GM12892 (cell line): ENCODE measurements around the gene DTNBP1.
"Not testable (repeated sequence)": the region's sequence is repeated elsewhere in the genome, so short reads cannot be mapped to it uniquely, and the experiment has no call there.

Experiments used
- DNase-seq: peaks from one replicate; pipeline ENCODE4 v3.0.0; 2011; ENCODE audit not compliant: insufficient read length
- FAIRE-seq: peaks from 2 replicates; lab custom pipeline; 2011; peaks lifted over from hg19 to GRCh38; lab: Jason Lieb, UNC
- POLR2A ChIP-seq: IDR thresholded peaks from 2 replicates; pipeline ENCODE4 v1.6.1; 2011; ENCODE audit warnings: low read depth, low read length, control low read depth
- POLR2AphosphoS5 ChIP-seq: IDR thresholded peaks from 2 replicates; pipeline ENCODE4 v1.6.1; 2011; ENCODE audit warnings: low read depth, low read length, control low read depth
- TAF1 ChIP-seq: IDR thresholded peaks from 2 replicates; pipeline ENCODE4 v1.6.1; 2011; ENCODE audit warnings: low read depth, mild to moderate bottlenecking, control low read depth, low read length, borderline replicate concordance

DTNBP1 gene

GRCh38 chr6:15682965-15683822 is 20.4 kb upstream of the DTNBP1 start:
- no peak for FAIRE-seq
- no peak for DNase-seq
- TF ChIP-seq POLR2AphosphoS5 (no peak), POLR2A (no peak), TAF1 (no peak)

DNA sequence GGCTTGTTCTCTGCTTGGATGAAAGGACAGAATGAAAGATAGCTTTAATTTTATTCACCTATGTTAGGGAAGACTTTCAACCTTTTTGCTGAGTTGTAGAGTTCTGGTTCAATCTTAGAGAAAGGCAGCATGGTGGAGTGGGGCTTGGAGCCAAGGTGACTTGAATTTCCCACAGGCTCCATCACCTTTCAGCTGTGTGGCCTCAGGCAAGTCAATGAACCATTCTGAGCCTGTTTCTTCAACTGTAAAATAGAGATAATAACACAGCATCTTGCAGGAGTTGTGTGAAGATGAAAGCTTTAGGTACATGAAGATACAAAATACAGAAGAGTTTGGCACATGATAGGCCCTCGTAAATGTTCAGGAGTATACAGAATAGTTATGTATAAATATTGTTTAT is 19.1 kb upstream of the DTNBP1 start:
- TF ChIP-seq TAF1 (no peak), POLR2A (no peak), POLR2AphosphoS5 (no peak)
- FAIRE-seq, result no peak

DNA sequence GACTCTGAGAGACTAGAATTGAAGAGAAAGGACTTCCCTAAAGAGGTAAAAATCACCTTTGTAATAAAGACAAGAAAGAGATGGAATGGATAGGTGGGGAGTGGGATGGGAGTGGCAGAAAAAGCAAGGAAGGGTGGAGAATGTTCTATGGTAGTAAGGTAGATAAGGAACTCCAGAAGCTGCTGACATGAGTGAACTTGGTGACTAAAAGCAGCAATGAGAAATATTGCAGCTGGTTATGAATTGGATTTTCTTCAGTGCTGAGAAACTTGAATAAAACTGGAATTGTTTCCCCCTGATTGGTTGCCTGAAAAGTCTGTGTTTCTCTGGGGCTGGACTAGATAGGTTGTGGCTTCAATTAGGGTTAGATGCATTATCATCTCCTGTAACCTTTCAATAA is 15.7 kb upstream of the DTNBP1 start:
- FAIRE-seq, result no peak
- DNase-seq, result no peak
- TF ChIP-seq TAF1 (no peak), POLR2A (no peak), POLR2AphosphoS5 (no peak)

More for the DNA sequence above, 19.1 kb upstream of the DTNBP1 start:
- no peak for DNase-seq

- TF ChIP-seq POLR2A, result no peak
- TF ChIP-seq POLR2AphosphoS5, result no peak
- no peak for TF ChIP-seq TAF1
- FAIRE-seq (no peak), DNase-seq (no peak)
These were observed 15.0 kb upstream of the DTNBP1 start for GRCh38 chr6:15677822-15678221.

DNA sequence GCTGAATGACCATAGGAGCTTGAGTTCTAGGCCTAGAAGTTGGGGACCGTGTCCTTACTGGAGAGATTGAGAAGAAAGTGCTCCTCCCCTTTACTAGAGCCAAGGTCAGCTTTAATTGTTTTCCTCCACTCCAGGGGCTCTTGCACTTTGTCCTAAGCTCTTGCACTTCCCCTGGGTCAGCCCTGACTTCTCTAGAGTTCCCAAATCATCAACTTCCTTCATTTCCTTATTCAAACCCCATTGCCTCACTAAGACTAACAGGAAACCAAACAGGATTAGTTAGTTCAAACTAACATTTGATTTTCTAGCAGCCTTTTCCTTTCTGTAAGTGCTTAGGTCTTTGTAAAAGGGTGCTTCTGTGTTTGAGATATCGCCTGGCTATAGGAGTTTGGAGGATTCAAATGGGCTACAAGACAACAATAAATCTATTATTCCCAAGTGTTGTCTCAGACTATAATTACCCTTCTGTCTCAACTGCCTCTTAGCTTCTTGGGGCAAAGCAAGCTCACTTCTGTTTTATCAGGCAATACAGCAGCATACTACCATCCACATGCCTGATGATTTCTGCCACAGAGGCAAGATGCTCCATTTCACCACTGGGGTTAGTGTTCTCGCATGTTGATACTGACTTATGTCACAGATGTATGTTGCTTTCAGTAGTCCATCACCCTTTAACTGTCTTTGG is 12.8 kb upstream of the DTNBP1 start:
- no peak for TF ChIP-seq TAF1
- TF ChIP-seq POLR2A, result no peak
- no peak for TF ChIP-seq POLR2AphosphoS5
- FAIRE-seq, result no peak

DNA sequence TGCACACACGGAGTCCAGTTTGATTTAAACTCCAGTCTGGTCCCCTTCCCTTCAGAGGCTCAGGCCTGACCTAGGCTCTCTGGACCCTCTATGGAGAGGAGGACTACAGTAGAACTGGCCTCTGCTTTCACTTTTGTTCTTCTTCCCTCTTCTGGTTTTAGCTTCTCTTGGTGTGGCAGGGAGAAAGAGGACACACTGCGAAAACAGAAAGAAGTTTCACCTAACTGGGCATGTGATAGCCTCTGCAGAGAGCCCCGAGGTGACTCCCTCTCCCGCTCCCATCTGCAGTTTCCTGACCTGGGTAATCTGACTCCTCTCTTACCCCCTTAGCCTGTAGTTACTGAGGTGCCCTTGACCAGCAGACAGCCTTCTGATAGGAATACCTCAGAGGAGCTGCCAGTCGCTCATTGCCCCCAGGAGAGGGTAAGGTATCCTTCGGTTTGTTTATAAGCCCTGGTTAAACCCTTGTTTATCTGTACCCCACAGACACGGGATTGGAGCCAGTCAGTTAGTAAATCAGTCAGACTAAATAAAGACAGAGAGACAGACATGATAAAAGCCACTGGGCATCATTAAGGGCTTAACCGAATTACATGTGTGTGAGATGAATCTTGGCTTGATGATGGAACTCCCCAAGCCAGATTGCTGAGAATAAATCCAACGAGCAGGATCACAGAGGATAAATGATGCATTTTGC is 12.0 kb upstream of the DTNBP1 start:
- FAIRE-seq (no peak), DNase-seq (no peak)
- TF ChIP-seq TAF1, result no peak
- TF ChIP-seq POLR2AphosphoS5, result no peak
- TF ChIP-seq POLR2A, result no peak

More for the DNA sequence above, 12.8 kb upstream of the DTNBP1 start:
- DNase-seq, result no peak

- TF ChIP-seq TAF1, result no peak
- no peak for TF ChIP-seq POLR2AphosphoS5
- no peak for TF ChIP-seq POLR2A
- no peak for FAIRE-seq
- DNase-seq, result no peak
These were observed 10.8 kb upstream of the DTNBP1 start for GRCh38 chr6:15673666-15674065.

DNA sequence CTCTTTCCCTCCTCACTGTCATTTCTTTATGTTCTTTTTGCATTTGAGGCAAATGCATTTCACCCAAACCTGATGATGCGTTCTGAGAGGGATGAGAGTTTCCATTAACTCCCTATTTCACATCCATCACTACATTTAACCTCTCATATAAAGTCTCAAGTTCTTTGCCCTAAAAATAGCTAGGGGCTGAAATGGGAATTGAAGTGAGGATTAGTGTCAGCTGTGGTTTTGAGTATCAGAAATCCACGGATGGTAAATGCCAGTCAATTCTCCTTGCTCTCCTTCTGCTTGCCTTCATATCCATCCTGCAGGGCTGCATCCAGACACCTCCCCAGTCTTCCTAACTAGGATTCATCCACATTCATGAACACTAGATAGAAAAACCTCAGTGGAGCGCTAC is 10.0 kb upstream of the DTNBP1 start:
- FAIRE-seq, result no peak
- no peak for TF ChIP-seq POLR2A
- TF ChIP-seq TAF1, result no peak
- no peak for TF ChIP-seq POLR2AphosphoS5
- no peak for DNase-seq

GRCh38 chr6:15672291-15672690 is 9.5 kb upstream of the DTNBP1 start:
- no peak for DNase-seq
- FAIRE-seq, result no peak
- TF ChIP-seq TAF1 (no peak), POLR2AphosphoS5 (no peak), POLR2A (no peak)

DNA sequence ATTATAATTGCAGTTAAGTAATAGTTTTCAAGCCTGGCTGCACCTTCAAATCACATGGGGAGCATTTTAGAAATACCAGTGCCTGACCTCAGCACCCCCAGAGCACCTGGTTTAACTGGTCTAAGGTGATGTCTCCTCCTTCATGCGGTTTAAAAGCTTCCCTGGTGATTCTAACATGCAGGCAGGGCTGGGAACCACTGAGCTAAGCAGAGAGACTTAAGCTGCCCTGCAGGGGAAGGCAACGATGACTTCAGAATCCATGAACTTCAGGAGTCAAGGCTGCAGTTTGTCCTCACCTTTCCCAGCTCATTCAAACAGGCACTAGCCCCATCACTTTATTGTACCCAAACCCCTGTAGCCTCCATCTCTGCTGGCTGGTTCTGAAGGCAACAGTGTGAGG is 6.1 kb upstream of the DTNBP1 start:
- FAIRE-seq, result no peak
- TF ChIP-seq POLR2AphosphoS5 (no peak), TAF1 (no peak), POLR2A (no peak)

GRCh38 chr6:15666896-15667295 is 4.1 kb upstream of the DTNBP1 start:
- FAIRE-seq, result not testable (repeated sequence)

More for the DNA sequence above, 6.1 kb upstream of the DTNBP1 start:
- DNase-seq, result no peak

More at GRCh38 chr6:15666896-15667295, 4.1 kb upstream of the DTNBP1 start:
- DNase-seq, result not testable (repeated sequence)
